ENCODE results near the gene AQP12B. TPM values are rescaled to one million over a fixed set of nuclear protein-coding genes. Genes with fewer than 3 reads are reported as not detected.

The AQP12B gene
- total and polyA plus RNA-seq, 2 of the 13 experiments (the other 11 are each of a cell fraction or from before 2014, with no cell fraction given) = not detected

- no peaks in the 10 kb centered on the region for H3K79me2 ChIP-seq (ENCODE audit: insufficient read depth, low read length)
- in situ Hi-C loops (cut with HindIII; ENCODE audit: extremely low pct_ligation_motif_present, low pct_unique_long_range_greater_than_20kb) (no loop called here), intact Hi-C loops (cut with micrococcal nuclease; ENCODE audit: unreplicated experiment) (loop anchor here (1.0 kb wide), 1 partner anchor 43 kb away; no protein-coding TSS in a partner anchor)
- H3K4me2 ChIP-seq (ENCODE audit: low read depth, low read length) = no peak overlapping the region
- 8% methylated on average over 2 of the region's 8 CpGs for WGBS (ENCODE audit: low lambda C conversion rate)
- H3K27ac ChIP-seq (ENCODE audit: extremely low read length, insufficient read depth, low read length) = no peak overlapping the region
- BruUV-seq (replicated peaks) = no TSS peak
- peaks cover 17 to 43% of the 10 kb centered on the region in 2 experiments for H3K27me3 ChIP-seq (ENCODE audit: control insufficient read depth in 1 of 2, insufficient read depth in 2 of 2, low read length in 2 of 2)
- FAIRE-seq (no peak), DNase-seq (ENCODE audit: low spot score) (no peak), ATAC-seq (no peak)
- H3K9me3 ChIP-seq (ENCODE audit: low read length) = peaks cover 27% of the 10 kb centered on the region
- no peak overlapping the region for H3K9ac ChIP-seq (ENCODE audit: insufficient read depth, low read depth, low read length)
- H3K4me1 ChIP-seq (ENCODE audit: insufficient read depth, low read length) = no peaks in the 10 kb centered on the region
- no peak overlapping the region for H2AFZ ChIP-seq (ENCODE audit: low read length)
- TF ChIP-seq ZNF296 (CRISPR knock-in tag; conservative IDR thresholded peaks at IDR 0.05) (no peak), PHF8 (CRISPR knock-in tag; IDR thresholded peaks at IDR 0.05) (no peak), RFXANK (CRISPR knock-in tag; IDR thresholded peaks at IDR 0.05) (no peak), ELF3 (CRISPR knock-in tag; IDR thresholded peaks at IDR 0.05) (no peak), CSRNP2 (CRISPR knock-in tag; conservative IDR thresholded peaks at IDR 0.05; ENCODE audit: low read depth) (no peak), REPIN1 (CRISPR knock-in tag; IDR thresholded peaks at IDR 0.05; ENCODE audit: borderline replicate concordance, low read depth) (no peak), ZMYM3 (CRISPR knock-in tag; IDR thresholded peaks at IDR 0.05) (no peak), SKIL (CRISPR knock-in tag; IDR thresholded peaks at IDR 0.05; ENCODE audit: borderline replicate concordance) (no peak), ZXDC (CRISPR knock-in tag; IDR thresholded peaks at IDR 0.05) (no peak), ZNF276 (CRISPR knock-in tag; IDR thresholded peaks at IDR 0.05; ENCODE audit: low read depth) (no peak), XRCC5 (optimal IDR thresholded peaks at IDR 0.05; ENCODE audit: low read length) (no peak), HES4 (CRISPR knock-in tag; IDR thresholded peaks at IDR 0.05; ENCODE audit: borderline replicate concordance) (no peak)
- no peaks in the 10 kb centered on the region for H4K20me1 ChIP-seq (ENCODE audit: insufficient read depth, low read length)
- POLR2A ChIA-PET = no interaction called here
- no peak overlapping the region for H3K4me3 ChIP-seq (replicated peaks in 1 of 3; ENCODE audit: insufficient read depth in 1 of 3, low read depth in 2 of 3, low read length in 3 of 3)
- H3K36me3 ChIP-seq (replicated peaks in 1 of 2; ENCODE audit: control insufficient read depth in 1 of 2, insufficient read depth in 2 of 2, low read length in 2 of 2) = no peaks in the 10 kb centered on the region
- CTCF ChIA-PET (ENCODE audit: low intra/inter-chr PET ratio, low total read pairs) = no interaction called here
Observed at GRCh38 chr2:240637901-240638345, 44.8 kb downstream of the AQP12B start.

Measured in HepG2 (cell line).